Retina (tissue), 1 donor: Measurements from ENCODE around the gene CRIP2.

ENCODE experiments used
- DNase-seq: peaks from one replicate; pipeline ENCODE4 v3.0.0-alpha.2; 2016

The CRIP2 gene

DNA sequence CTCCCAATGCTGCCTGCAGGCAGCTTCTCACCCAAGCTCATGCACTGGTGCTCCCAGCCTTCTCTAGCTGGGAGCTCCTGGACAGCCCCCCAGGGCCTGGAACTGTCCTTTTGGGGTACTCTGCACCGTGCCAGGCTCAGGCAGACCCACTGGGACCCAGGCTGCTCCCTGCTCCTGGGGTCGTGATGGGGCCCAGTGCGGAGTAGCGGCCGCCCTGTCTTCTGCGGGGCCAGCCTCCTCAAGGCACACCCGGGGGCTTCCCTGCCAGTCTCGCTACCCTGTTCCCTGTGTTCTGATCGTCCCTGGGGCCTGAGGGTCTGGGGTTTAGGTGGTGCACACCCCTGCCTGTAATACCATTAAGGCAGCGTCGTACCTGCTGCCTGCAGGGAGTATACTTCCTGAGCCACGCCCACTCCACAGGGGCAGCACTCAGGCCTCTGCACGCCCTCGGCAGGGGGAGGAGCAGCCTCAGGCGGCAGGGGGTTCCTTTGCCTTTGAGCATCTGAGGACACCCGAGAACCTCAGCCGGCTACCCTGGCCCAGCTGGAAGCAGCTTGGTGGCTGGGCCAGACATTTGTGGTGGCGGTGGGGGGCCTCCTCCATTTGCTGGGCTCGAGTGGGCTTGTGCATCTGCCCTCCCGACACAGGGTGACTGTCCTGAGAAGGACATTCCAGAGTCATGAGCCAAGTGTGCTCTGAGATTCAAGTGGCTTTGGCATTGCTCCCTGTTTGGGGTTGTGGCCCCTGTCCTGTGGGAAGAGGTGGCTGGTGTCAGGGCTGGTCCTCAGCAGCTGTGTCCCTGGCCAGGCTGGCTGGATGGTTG, 9.2 kb upstream of the CRIP2 start:
- DNase-seq, result no peak

GRCh38 chr14:105466531-105467248, 7.9 kb upstream of the CRIP2 start:
- no peak for DNase-seq

GRCh38 chr14:105467249-105467941, 7.2 kb upstream of the CRIP2 start:
- no peak for DNase-seq

DNA sequence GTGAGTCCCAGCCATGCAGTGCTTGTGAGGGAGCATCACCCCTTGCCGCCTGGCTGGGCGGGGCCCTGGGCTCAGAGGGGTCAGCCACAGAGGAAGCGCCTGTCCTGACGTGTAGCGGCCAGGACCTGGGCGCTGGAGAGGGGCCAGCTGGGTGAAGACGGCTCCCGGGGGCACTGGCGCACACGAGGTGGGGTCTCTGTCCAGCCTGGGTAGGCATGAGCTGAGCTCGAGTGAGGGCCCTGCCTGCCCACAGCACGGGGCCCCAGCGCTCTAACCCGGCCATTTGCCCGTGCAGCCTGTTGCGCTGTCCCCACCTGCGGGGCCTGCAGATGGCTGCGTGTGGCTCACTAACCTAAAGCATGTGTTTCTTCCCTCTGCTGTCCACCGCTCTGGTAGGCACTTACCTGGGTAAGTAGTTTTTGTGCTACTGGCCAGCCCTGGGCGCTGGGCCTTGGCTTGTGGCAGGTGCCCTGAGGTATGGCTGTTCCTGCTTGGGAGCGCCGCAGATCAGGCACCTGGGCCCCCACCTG, 6.6 kb upstream of the CRIP2 start:
- no peak for DNase-seq

DNA sequence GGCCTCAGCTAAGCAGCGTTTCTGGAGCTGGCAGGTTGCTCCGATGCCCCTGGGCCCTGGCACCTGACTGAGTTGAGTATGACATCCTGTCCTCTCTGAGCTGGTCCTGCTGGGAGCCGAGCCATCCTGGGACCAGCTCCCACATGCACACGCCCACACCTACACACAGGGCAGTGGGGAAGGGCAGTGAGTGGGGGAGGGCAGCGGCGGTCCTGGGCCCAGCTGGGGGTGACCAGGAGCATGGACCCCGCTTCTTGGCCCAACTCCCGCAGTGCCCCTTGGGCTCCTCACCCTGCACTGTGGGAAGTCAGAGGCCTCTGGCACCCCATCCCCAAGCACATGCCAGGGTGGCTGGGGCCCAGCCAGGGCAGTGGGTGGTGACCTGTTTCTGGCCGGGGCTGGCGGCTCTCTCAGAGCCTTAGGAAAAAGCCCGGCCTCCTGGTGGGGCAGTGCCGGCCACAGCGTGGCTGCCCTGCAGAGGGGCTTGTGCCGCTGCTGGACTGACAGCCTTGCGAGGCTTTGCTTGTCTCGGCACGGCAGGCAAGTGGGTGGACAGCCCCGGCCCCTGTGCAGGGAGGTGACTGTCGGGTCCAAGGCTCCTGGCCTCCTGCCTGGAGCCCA, 5.9 kb upstream of the CRIP2 start:
- no peak for DNase-seq

GRCh38 chr14:105469456-105470349, 4.9 kb upstream of the CRIP2 start:
- DNase-seq, result no peak

- peak; percentile 75 for DNase-seq
These were observed 4.0 kb upstream of the CRIP2 start for GRCh38 chr14:105470350-105471296.

- peak; percentile 71 for DNase-seq
These were observed 3.3 kb upstream of the CRIP2 start for GRCh38 chr14:105471297-105471821.

- no peak for DNase-seq
These were observed 2.7 kb upstream of the CRIP2 start for GRCh38 chr14:105471823-105472485.

DNA sequence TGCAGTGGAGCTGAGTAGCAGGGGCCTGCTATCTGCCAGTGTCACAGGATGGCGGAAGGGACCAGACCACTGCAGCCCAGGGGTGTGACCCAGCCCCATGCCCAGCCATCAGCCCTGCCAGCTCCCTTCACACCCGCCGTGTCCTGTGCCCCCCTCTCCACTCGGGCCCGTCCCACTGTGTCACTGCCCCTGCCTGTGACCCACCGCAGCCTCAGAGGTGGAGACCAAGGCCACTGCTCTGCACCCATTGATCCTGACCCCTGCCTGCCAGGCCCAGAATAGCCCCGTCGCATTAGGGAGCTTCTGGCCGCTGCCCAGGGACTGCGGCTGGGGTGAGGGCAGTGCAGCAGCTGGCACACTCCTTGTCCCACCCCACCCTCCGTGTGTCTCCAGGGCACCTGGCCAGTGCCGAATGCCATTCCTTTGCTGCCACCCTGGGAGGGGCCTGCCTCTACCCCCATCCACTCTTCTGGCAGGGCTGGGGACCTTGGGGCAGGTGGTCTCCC, 2.1 kb upstream of the CRIP2 start:
- DNase-seq, result no peak

GRCh38 chr14:105473033-105473676, 1.5 kb upstream of the CRIP2 start:
- no peak for DNase-seq

- peak; percentile 94 for DNase-seq
These were observed 741 bp upstream of the CRIP2 start for GRCh38 chr14:105473677-105474482.

GRCh38 chr14:105475269-105476096, 862 bp downstream of the CRIP2 start:
- peak; percentile 66 for DNase-seq

- peak; percentile 69 for DNase-seq
These were observed 1.6 kb downstream of the CRIP2 start for GRCh38 chr14:105476097-105476830.

- DNase-seq, result no peak
These were observed 2.4 kb downstream of the CRIP2 start for GRCh38 chr14:105476831-105477659.
